ENCODE measurements around the gene ADAMTS2.

ADAMTS2 gene

DNA sequence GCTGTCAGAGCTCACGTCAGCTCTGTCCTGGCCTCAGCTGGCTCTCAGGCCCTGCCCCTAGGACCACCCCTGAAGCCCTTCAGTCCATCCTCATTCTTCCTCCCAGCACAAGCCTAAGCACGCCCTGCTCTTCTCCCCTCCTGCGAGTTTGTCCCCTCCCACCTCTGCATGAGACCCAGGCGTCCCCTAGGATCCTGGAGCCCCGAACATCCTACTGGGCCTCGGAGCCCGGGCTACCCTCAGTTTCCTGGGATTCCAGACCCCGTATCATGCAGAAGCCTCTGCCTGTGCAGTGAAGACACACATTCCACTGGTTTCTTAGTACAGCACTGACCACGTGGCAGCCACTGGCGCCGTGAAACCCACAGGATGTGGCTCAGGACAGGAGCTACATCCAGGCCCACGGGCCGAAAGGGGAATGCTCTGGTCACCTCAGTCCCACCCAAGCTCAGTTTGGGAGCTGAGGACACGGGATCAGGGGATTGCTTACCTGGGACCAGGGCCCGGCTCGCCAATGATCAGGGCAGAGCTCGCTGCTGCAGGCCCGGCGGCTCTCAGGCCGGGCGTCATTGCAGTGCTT, 220.9 kb downstream of the ADAMTS2 start:
- ChIA-PET POLR2A (no interaction called here), CTCF (no interaction called here)
- TF ChIP-seq BHLHE40 (IDR thresholded peaks at IDR 0.05; ENCODE audit: borderline replicate concordance): no peak
- no peak for TF ChIP-seq NFRKB (IDR thresholded peaks at IDR 0.05)
- TF ChIP-seq ZNF384 (IDR thresholded peaks at IDR 0.05): no peak
- no peak for TF ChIP-seq FOXK2 (IDR thresholded peaks at IDR 0.05)
- no peak for DNase-seq (ENCODE audit: extremely low spot score)

DNA sequence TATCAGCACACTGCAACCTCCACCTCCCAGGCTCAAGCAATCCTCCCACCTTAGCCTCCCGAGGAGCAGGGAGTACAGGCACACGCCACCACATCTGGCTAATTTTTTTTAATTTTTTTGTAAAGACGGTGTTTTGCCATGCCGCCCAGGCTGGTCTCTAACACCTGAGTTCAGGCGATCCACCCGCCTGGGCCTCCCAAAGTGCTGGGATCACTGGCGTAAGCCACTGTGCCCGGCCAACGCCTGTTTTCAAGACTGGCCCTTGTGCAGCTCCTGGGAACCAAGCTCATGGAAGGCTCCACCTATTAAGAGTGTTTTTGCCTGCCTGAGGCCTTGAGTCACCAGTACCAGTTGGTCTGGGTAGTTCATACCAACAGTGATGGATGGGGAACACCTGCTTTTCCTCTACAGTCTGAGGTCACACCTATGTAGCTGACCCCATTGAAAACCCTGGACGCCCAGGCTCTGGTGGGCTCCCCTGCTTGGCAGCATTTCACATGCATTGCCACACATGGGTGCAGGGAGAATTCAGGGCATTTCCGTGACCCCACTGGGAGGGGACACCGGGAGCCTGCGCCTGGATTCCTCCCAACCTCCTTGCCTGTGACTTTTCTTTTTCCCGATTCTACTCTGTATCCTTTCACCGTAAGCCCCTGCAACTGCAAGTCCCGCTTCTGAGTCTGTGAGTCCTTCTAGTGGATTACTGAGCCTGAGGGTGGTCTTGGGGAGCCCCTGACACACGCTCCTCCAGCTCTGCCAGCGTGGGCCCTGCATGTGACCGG, 221.6 kb downstream of the ADAMTS2 start:
- TF ChIP-seq FOXM1 (IDR thresholded peaks at IDR 0.05; ENCODE audit: borderline replicate concordance) (no peak), SUZ12 (IDR thresholded peaks at IDR 0.05) (no peak), L3MBTL2 (conservative IDR thresholded peaks at IDR 0.05) (no peak), HDGF (IDR thresholded peaks at IDR 0.05; ENCODE audit: borderline replicate concordance) (no peak), TARDBP (IDR thresholded peaks at IDR 0.05) (no peak), SP1 (IDR thresholded peaks at IDR 0.05) (no peak), ARNT (IDR thresholded peaks at IDR 0.05) (no peak), LEF1 (IDR thresholded peaks at IDR 0.05; ENCODE audit: borderline replicate concordance) (no peak), NFRKB (IDR thresholded peaks at IDR 0.05) (no peak), CTBP1 (IDR thresholded peaks at IDR 0.05; ENCODE audit: borderline replicate concordance) (no peak), FOXA1 (IDR thresholded peaks at IDR 0.05) (no peak), ELF4 (IDR thresholded peaks at IDR 0.05) (no peak), FOXK2 (IDR thresholded peaks at IDR 0.05) (no peak), BHLHE40 (IDR thresholded peaks at IDR 0.05; ENCODE audit: borderline replicate concordance) (no peak), ZNF384 (IDR thresholded peaks at IDR 0.05) (no peak)
- TF ChIP-seq, protein P1, sequence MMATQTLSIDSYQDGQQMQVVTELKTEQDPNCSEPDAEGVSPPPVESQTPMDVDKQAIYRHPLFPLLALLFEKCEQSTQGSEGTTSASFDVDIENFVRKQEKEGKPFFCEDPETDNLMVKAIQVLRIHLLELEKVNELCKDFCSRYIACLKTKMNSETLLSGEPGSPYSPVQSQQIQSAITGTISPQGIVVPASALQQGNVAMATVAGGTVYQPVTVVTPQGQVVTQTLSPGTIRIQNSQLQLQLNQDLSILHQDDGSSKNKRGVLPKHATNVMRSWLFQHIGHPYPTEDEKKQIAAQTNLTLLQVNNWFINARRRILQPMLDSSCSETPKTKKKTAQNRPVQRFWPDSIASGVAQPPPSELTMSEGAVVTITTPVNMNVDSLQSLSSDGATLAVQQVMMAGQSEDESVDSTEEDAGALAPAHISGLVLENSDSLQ (IDR thresholded peaks at IDR 0.05): no peak
- POLR2A ChIA-PET: no interaction called here
- CTCF ChIA-PET: no interaction called here
- DNase-seq (ENCODE audit: extremely low spot score): no peak

GRCh38 chr5:179123109-179123426, 222.2 kb downstream of the ADAMTS2 start:
- no peak for DNase-seq (ENCODE audit: extremely low spot score)
- ChIA-PET POLR2A (no interaction called here), CTCF (no interaction called here)
- TF ChIP-seq BHLHE40 (IDR thresholded peaks at IDR 0.05; ENCODE audit: borderline replicate concordance) (no peak), SP1 (IDR thresholded peaks at IDR 0.05) (no peak), FOXA1 (IDR thresholded peaks at IDR 0.05) (no peak), SUZ12 (IDR thresholded peaks at IDR 0.05) (no peak), CTBP1 (IDR thresholded peaks at IDR 0.05; ENCODE audit: borderline replicate concordance) (no peak), ARNT (IDR thresholded peaks at IDR 0.05) (no peak), NFRKB (IDR thresholded peaks at IDR 0.05) (no peak), ZNF384 (IDR thresholded peaks at IDR 0.05) (no peak), FOXM1 (IDR thresholded peaks at IDR 0.05; ENCODE audit: borderline replicate concordance) (no peak), FOXK2 (IDR thresholded peaks at IDR 0.05) (no peak), LEF1 (IDR thresholded peaks at IDR 0.05; ENCODE audit: borderline replicate concordance) (no peak), TARDBP (IDR thresholded peaks at IDR 0.05) (no peak)
- TF ChIP-seq, protein P1 (IDR thresholded peaks at IDR 0.05): no peak

DNA sequence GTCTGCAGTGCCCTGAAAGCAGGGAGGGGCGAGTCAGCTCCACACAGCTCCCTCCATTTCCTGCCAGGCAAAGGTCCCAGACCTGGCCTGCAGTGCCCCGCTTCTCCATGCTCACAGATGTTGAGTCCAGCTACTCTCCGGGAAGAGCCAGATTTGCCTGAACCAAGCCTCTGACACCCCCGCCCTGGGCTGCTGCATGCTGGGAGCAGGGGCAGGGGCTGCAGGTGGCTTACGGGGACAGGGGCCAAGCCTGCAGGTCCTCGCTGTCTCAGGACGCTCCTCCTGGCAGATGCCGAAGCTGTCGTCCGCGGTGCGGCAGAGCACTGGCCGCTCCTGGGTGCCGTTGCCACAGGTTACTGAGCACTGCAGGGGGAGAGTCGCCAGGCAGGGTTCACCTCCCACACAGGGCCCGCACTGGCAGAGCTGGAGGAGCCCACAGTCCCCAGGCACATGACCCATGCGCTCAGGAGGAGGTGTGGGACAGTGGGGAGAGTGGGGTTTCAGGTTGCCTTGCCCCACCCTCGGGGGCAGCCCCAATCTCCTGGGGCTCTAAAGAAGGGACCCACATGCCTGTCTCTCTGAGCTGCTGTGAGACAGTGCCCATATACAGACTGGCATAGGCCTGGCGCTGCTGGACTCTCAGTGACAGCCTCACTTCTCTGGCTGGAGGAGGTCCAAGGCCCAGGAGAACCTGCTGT, 222.7 kb downstream of the ADAMTS2 start:
- TF ChIP-seq ARNT (IDR thresholded peaks at IDR 0.05) (no peak), ELF4 (IDR thresholded peaks at IDR 0.05) (no peak), NFRKB (IDR thresholded peaks at IDR 0.05) (no peak), CTBP1 (IDR thresholded peaks at IDR 0.05; ENCODE audit: borderline replicate concordance) (no peak), BHLHE40 (IDR thresholded peaks at IDR 0.05; ENCODE audit: borderline replicate concordance) (no peak), TARDBP (IDR thresholded peaks at IDR 0.05) (no peak), HDGF (IDR thresholded peaks at IDR 0.05; ENCODE audit: borderline replicate concordance) (no peak), SUZ12 (IDR thresholded peaks at IDR 0.05) (no peak), FOXA1 (IDR thresholded peaks at IDR 0.05) (no peak), FOXM1 (IDR thresholded peaks at IDR 0.05; ENCODE audit: borderline replicate concordance) (no peak), FOXK2 (IDR thresholded peaks at IDR 0.05) (no peak), L3MBTL2 (conservative IDR thresholded peaks at IDR 0.05) (no peak)
- no peak for DNase-seq (ENCODE audit: extremely low spot score)
- POLR2A ChIA-PET: no interaction called here
- CTCF ChIA-PET: no interaction called here

DNA sequence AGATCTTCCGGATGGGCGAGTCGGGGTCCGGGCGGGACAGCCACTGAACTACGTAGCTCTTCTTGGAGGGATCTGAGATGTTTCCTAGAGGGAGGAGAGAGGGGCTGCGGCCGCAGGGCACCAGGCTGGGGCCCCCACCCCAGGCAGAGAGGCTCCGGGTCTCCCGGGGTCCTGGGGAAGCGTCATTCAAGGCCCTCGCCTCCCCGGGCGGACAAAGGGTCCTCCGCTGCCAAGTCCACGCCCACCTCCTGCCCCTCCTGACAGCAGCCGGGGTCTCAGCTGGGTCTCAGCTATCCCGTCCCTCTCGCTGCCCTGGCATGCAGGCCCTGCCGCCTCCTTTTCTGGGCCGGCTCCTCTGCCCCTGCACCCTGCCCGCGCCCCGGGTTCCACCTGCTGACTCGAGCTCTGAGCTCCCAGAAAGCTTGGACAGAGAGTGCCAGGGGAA, 223.6 kb downstream of the ADAMTS2 start:
- TF ChIP-seq ARNT (IDR thresholded peaks at IDR 0.05): no peak
- TF ChIP-seq, protein P1 (IDR thresholded peaks at IDR 0.05): no peak
- no peak for DNase-seq (ENCODE audit: extremely low spot score)
- ChIA-PET CTCF (no interaction called here), POLR2A (no interaction called here)

- ChIA-PET CTCF (no interaction called here), POLR2A (no interaction called here)
- DNase-seq (ENCODE audit: extremely low spot score): no peak
- no peak for TF ChIP-seq FOXM1 (IDR thresholded peaks at IDR 0.05; ENCODE audit: borderline replicate concordance)
Observed at GRCh38 chr5:179120951-179121666, 224.2 kb downstream of the ADAMTS2 start.
